GM23248 (cell line): ENCODE results near the gene HEMK1. TPM values are rescaled to one million over a fixed set of nuclear protein-coding genes. Genes with fewer than 3 reads are reported as not detected.

ENCODE experiments used
- DNase-seq: peaks from one replicate; pipeline ENCODE4 v3.0.0-alpha.2; 2015
- H2AFZ ChIP-seq: fragments of 200-600 bp; sonication (generic); 2 replicates; pipeline ENCODE4 v1.6.1; 2016; ENCODE audit warnings: antibody characterized with exemption
- H3F3A ChIP-seq: fragments of 200-600 bp; sonication (generic); 2 replicates; pipeline ENCODE4 v1.6.1; 2016; ENCODE audit warnings: mild to moderate bottlenecking, antibody characterized with exemption, mixed run types; ENCODE audit not compliant: insufficient read depth
- H3K27ac ChIP-seq: fragments of 200-600 bp; sonication (generic); 2 replicates; pipeline ENCODE4 v1.5.1; 2016; ENCODE audit warnings: mild to moderate bottlenecking
- H3K27me3 ChIP-seq: fragments of 200-600 bp; sonication (generic); replicated peaks from 2 replicates; pipeline ENCODE4 v1.6.1; 2016; ENCODE audit warnings: mild to moderate bottlenecking; ENCODE audit not compliant: insufficient read depth
- H3K36me3 ChIP-seq: fragments of 200-600 bp; sonication (generic); 2 replicates; pipeline ENCODE4 v1.6.1; 2016; ENCODE audit warnings: low read depth, mild to moderate bottlenecking
- H3K4me1 ChIP-seq: fragments of 200-600 bp; sonication (generic); 2 replicates; pipeline ENCODE4 v1.6.1; 2016; ENCODE audit warnings: mild to moderate bottlenecking; ENCODE audit not compliant: insufficient read depth
- H3K4me2 ChIP-seq: fragments of 200-600 bp; sonication (generic); one replicate; pipeline ENCODE4 v1.6.1; 2016; ENCODE audit warnings: mild to moderate bottlenecking; ENCODE audit not compliant: unreplicated experiment
- H3K4me3 ChIP-seq: fragments of 200-600 bp; sonication (generic); 2 replicates; pipeline ENCODE4 v1.5.1; 2016; ENCODE audit warnings: mild to moderate bottlenecking
- H3K79me2 ChIP-seq: fragments of 200-600 bp; sonication (generic); 2 replicates; pipeline ENCODE4 v1.6.1; 2016; ENCODE audit warnings: mild to moderate bottlenecking; ENCODE audit not compliant: insufficient read depth
- H3K9ac ChIP-seq: fragments of 200-600 bp; sonication (generic); 2 replicates; pipeline ENCODE4 v1.6.1; 2016; ENCODE audit warnings: mild to moderate bottlenecking
- H3K9me2 ChIP-seq: fragments of 200-600 bp; sonication (generic); 2 replicates; pipeline ENCODE4 v1.6.1; 2016; ENCODE audit warnings: mixed run types, mild to moderate bottlenecking, moderate library complexity; ENCODE audit not compliant: insufficient read depth
- H3K9me3 ChIP-seq: fragments of 200-600 bp; sonication (generic); one replicate; pipeline ENCODE4 v1.6.1; 2017; ENCODE audit warnings: low read depth
- H4K20me1 ChIP-seq: fragments of 200-600 bp; sonication (generic); 2 replicates; pipeline ENCODE4 v1.6.0; 2016; ENCODE audit not compliant: insufficient read depth
- EZH2 ChIP-seq: fragments of 200-600 bp; sonication (generic); IDR thresholded peaks from 2 replicates; pipeline ENCODE4 v1.6.1; 2018; ENCODE audit warnings: antibody characterized with exemption, mild to moderate bottlenecking; ENCODE audit not compliant: insufficient read depth, poor library complexity, severe bottlenecking
- EZH2phosphoT487 ChIP-seq: fragments of 200-600 bp; sonication (generic); IDR thresholded peaks from 2 replicates; pipeline ENCODE4 v1.6.1; 2018; ENCODE audit warnings: antibody characterized with exemption, moderate library complexity, mild to moderate bottlenecking, low read depth; ENCODE audit not compliant: insufficient read depth
- WGBS, 2 experiments: methylation state at CpG; one replicate each; pipeline ENCODE4 v1.1.6; 2015 to 2017; ENCODE audit warnings: low lambda C conversion rate in 2 of 2, low coverage in 1 of 2; ENCODE audit errors: missing lambda C conversion rate in 2 of 2; 5-methylcytosine and 5-hydroxymethylcytosine counted together
- in situ Hi-C: fragments of 300-500 bp; cut with MboI; formaldehyde crosslinking; loops from 2 replicates; pipeline ENCODE4 v1.15.0; 2020
- polyA plus RNA-seq: library from polyadenylated mRNA; unstranded; fragments of >200 nt; fragmentation: Nextera tagmentation; extraction: Ambion mirVana; gene quantifications from 2 replicates; pipeline ENCODE4 v1.2.1, GENCODE V29; 2016
- total RNA-seq: library from RNA; depleted of rRNA; stranded (reverse); fragments of >200 nt; shearing (Covaris generic); gene quantifications from 2 replicates; pipeline ENCODE4 v1.2.3, GENCODE V29; 2014

The HEMK1 gene
- total and polyA plus RNA-seq, 2 experiments from 2014 or later = 15.8 to 17.3 TPM

DNA sequence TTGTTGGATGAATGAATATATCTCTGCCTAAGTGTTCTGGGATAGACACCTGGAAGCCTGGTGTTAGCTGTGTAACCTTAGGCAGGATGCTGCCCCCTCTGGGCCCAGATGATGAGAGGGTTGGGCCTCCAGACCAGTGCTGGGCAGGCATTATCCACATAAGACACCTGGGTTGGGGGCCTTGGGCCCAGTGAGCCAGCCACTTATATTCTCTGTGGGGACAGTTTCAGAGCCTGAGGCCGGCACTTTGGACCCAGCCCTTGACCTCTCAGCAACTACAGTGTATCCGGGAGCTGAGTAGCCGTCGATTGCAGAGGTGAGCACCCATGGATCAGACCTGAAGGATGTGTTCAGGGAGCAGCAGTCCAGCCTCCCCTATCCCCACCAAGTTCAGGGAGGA lies 2.2 kb downstream of the HEMK1 start:
- H2AFZ ChIP-seq = no peak overlapping the region
- WGBS, 2 experiments = 67 to 75% methylated on average over 4 of the region's 4 CpGs
- H3K9ac ChIP-seq = no peak overlapping the region
- H4K20me1 ChIP-seq = no peaks in the 10 kb centered on the region
- no peak for TF ChIP-seq EZH2phosphoT487
- no peak for TF ChIP-seq EZH2
- no peak for DNase-seq
- peaks cover 14% of the 10 kb centered on the region for H3K79me2 ChIP-seq
- H3K4me3 ChIP-seq = no peak overlapping the region
- H3K27me3 ChIP-seq = no peaks in the 10 kb centered on the region
- H3K36me3 ChIP-seq = no peaks in the 10 kb centered on the region
- no peaks in the 10 kb centered on the region for H3K9me2 ChIP-seq
- no peak overlapping the region for H3K4me2 ChIP-seq
- no peak overlapping the region for H3K27ac ChIP-seq
- no peaks in the 10 kb centered on the region for H3K9me3 ChIP-seq
- 0 out of 2 replicates have a peak, but pooled peaks cover 5% of the 10 kb centered on the region for H3F3A ChIP-seq
- in situ Hi-C loops = no loop called here
- peaks cover 16% of the 10 kb centered on the region for H3K4me1 ChIP-seq

DNA sequence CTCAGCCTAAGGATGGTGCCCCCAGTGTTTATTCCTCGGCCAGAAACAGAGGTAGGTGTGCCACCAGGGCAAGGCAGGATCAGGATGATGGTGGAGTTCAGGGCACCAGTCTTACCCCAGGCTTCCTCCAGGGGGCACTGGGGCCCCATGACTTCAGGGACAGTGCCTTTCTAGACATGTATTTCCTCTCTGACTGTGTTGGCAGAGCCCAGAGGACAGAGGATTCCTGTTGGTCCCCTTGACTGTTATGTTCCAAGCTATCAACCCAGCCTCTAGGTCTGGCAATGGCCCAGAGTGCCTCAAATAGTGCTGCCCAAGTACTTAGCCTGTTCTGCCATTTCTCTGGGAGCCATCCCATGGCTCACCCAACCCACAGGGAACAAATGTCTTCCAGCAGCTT lies 2.8 kb downstream of the HEMK1 start:
- Histone ChIP-seq H3K4me1 (peaks cover 11% of the 10 kb centered on the region; the same call in 1 of the 2 replicates), H3K4me2 (no peak overlapping the region), H3K9ac (no peak overlapping the region), H3K27ac (no peak overlapping the region), H3K9me2 (no peaks in the 10 kb centered on the region), H3K4me3 (no peak overlapping the region), H4K20me1 (no peaks in the 10 kb centered on the region), H3K79me2 (peaks cover 14% of the 10 kb centered on the region), H3K9me3 (no peaks in the 10 kb centered on the region), H3K27me3 (no peaks in the 10 kb centered on the region), H2AFZ (no peak overlapping the region), H3K36me3 (no peaks in the 10 kb centered on the region), H3F3A (0 out of 2 replicates have a peak, but pooled peaks cover 5% of the 10 kb centered on the region)
- TF ChIP-seq EZH2 (no peak), EZH2phosphoT487 (no peak)
- in situ Hi-C loops = no loop called here
- 0 to 9% methylated on average over 1 of the region's 1 CpG for WGBS, 2 experiments
- DNase-seq = peak; percentile 84

DNA sequence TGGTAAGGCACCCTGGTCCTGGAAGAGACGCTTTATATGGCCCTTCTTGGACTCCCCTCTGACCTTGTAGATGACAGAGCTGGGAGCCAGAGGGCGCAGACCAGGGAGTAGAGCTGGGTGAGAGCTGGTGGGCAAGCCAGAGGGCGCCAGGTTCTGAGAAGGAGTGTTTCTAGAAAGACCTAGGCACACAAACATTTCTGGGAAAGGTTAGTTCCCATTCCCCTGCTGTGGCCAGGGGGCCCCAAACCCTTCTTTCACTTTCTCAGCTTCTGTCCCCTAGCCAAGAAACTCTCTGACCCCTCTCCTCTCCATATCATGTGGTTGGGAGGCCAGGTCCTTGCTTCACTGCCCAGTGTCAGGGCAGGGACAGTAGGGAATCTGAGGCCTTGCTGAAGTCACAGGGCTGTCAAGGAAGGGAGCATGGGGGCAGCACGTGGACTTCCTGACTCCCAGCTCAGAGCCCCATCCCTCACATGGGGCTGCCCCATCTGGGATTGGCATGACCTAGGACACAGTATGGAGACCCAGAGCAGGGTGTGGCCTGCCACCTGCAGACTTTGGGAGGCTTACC lies 3.6 kb downstream of the HEMK1 start:
- TF ChIP-seq EZH2 (no peak), EZH2phosphoT487 (no peak)

DNA sequence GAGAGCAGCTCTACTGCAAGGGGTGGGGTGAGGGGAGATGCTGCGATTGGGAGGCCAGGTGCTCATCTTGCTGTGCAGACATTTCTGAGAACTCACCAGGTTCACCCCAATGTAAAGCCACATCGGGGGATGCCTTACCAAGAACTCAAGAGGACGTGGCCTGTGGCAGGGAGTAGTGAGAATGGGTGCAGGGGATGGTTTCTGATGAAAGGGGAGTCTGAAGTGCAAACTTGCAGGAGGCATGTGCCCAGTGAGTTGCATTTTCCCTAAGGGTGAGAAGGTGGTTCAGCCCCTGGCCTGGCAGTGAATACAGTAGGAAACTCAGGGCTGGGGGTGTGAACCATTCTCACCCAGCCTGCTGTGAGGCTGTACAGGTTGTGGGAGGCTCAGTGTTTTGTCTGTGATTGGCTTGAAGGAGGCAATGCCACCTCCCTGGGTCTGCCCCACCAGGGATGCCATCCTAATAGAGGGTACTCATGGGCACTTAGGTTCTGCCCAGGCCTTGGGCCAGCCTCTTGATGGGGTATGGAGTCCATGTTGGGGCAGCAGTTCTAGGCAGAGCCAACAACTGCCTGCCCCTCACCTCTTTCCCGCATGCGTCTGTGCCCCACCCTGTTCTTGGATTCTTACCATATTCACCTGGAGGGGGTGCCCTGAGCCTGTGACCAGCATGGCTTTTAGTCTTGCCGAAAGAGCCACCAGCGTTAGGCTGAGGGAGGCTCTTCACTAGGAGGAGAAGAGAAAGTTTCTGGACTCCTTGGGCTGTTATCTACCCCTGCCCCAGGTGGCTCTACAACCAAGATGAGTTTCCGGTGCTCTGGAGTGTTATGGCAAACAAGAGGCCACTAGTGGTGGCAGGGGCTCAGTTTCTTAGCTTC lies 4.5 kb downstream of the HEMK1 start:
- in situ Hi-C loops = no loop called here
- Histone ChIP-seq H3K9me3 (no peaks in the 10 kb centered on the region), H3K79me2 (peaks cover 14% of the 10 kb centered on the region), H3K36me3 (no peaks in the 10 kb centered on the region), H3F3A (no peaks in the 10 kb centered on the region), H3K9me2 (no peaks in the 10 kb centered on the region), H3K27me3 (no peaks in the 10 kb centered on the region), H3K27ac (no peak overlapping the region), H3K4me1 (peaks cover 11% of the 10 kb centered on the region; the same call in 1 of the 2 replicates), H3K4me3 (no peak overlapping the region), H2AFZ (no peak overlapping the region), H3K9ac (no peak overlapping the region), H4K20me1 (no peaks in the 10 kb centered on the region), H3K4me2 (no peak overlapping the region)
- no peak for DNase-seq
- no peak for TF ChIP-seq EZH2
- TF ChIP-seq EZH2phosphoT487 = no peak
- 86 to 87% methylated on average over 8 of the region's 8 CpGs for WGBS, 2 experiments

More for the DNA sequence above, 3.6 kb downstream of the HEMK1 start:
- Histone ChIP-seq H3K4me1 (peaks cover 11% of the 10 kb centered on the region; the same call in 1 of the 2 replicates), H3K9me2 (no peaks in the 10 kb centered on the region), H3F3A (0 out of 2 replicates have a peak, but pooled peaks cover 5% of the 10 kb centered on the region), H3K27ac (no peak overlapping the region), H3K4me3 (no peak overlapping the region), H2AFZ (no peak overlapping the region), H3K4me2 (no peak overlapping the region), H3K27me3 (no peaks in the 10 kb centered on the region), H3K9ac (no peak overlapping the region), H3K36me3 (no peaks in the 10 kb centered on the region), H4K20me1 (no peaks in the 10 kb centered on the region), H3K9me3 (no peaks in the 10 kb centered on the region), H3K79me2 (peaks cover 14% of the 10 kb centered on the region)
- DNase-seq = no peak
- in situ Hi-C loops = no loop called here
- 87 to 93% methylated on average over 4 of the region's 4 CpGs for WGBS, 2 experiments
